PFSK-1 (cell line): Measurements from ENCODE around the gene RSPH6A.

Source experiments
- FOXP2 ChIP-seq: optimal IDR thresholded peaks from 2 replicates; pipeline ENCODE3; 2011; ENCODE audit warnings: borderline replicate concordance, control low read depth, inconsistent platforms; ENCODE audit not compliant: insufficient read depth; ENCODE audit errors: extremely low read length, extremely low read depth
- POLR2AphosphoS5 ChIP-seq: IDR thresholded peaks from 2 replicates; pipeline ENCODE4 v1.6.1; 2012; ENCODE audit warnings: low read depth, mild to moderate bottlenecking, control low read depth, low read length, moderate library complexity
- REST ChIP-seq, 2 experiments: IDR thresholded peaks; 2 replicates each; pipeline versions ENCODE4 v1.6.1 to v1.8.0; 2011 to 2012; ENCODE audit warnings: low read depth in 2 of 2, low read length in 2 of 2, control low read depth in 1 of 2, inconsistent platforms in 1 of 2, mild to moderate bottlenecking in 1 of 2, moderate library complexity in 1 of 2; ENCODE audit not compliant: insufficient read depth in 1 of 2
- SIN3A ChIP-seq: IDR thresholded peaks from 2 replicates; pipeline ENCODE4 v1.6.1; 2012; ENCODE audit warnings: mild to moderate bottlenecking, low read length, moderate library complexity, borderline replicate concordance; ENCODE audit not compliant: insufficient read depth
- TAF1 ChIP-seq: IDR thresholded peaks from 2 replicates; pipeline ENCODE4 v1.6.1; 2012; ENCODE audit warnings: low read length, control low read depth, borderline replicate concordance; ENCODE audit not compliant: insufficient read depth

RSPH6A gene

GRCh38 chr19:45764475-45764874 is 50.6 kb downstream of the RSPH6A start:
- TF ChIP-seq POLR2AphosphoS5, result no peak
- no peak for TF ChIP-seq SIN3A
- no peak for TF ChIP-seq TAF1
- TF ChIP-seq FOXP2, result no peak
- TF ChIP-seq REST (IDR thresholded peaks at IDR 0.05; ENCODE audit: insufficient read depth in 1 of 2, low read depth in 2 of 2, low read length in 2 of 2), result no peak

GRCh38 chr19:45763691-45764294 is 51.3 kb downstream of the RSPH6A start:
- TF ChIP-seq POLR2AphosphoS5 (no peak), FOXP2 (no peak), REST (IDR thresholded peaks at IDR 0.05; ENCODE audit: insufficient read depth in 1 of 2, low read depth in 2 of 2, low read length in 2 of 2) (no peak), SIN3A (no peak), TAF1 (no peak)

GRCh38 chr19:45762870-45763631 is 52.1 kb downstream of the RSPH6A start:
- TF ChIP-seq FOXP2 (no peak), TAF1 (no peak), SIN3A (no peak), POLR2AphosphoS5 (no peak), REST (IDR thresholded peaks at IDR 0.05; ENCODE audit: insufficient read depth in 1 of 2, low read depth in 2 of 2, low read length in 2 of 2) (no peak)

- TF ChIP-seq POLR2AphosphoS5 (no peak), FOXP2 (no peak), REST (IDR thresholded peaks at IDR 0.05; ENCODE audit: insufficient read depth in 1 of 2, low read depth in 2 of 2, low read length in 2 of 2) (no peak), SIN3A (no peak), TAF1 (no peak)
These were observed 53.4 kb downstream of the RSPH6A start for GRCh38 chr19:45761714-45762113.
